Measurements from ENCODE around the gene NR2F1-AS1.

Gene NR2F1-AS1

DNA sequence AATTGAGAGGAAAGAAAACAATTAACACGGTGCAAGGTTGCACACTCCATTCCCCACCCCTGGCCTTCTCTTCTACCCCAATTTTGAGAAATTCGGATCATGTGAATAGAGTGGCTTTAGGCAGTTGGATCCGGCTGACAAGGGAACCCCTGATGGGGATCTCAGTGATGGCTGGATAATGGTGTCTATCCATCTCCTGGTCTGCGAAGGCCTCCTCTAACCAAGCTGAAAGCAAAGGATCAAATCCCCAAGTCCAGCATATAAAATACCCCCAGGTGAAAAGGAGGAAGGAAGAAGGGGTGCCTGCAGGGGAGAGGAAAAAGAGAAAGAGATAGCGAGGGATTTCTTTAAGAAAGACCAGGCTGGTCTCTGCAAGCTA is 18.0 kb upstream of the NR2F1-AS1 start:
- peaks cover 2% of the 10 kb centered on the region for H3K36me3 Mint-ChIP-seq

DNA sequence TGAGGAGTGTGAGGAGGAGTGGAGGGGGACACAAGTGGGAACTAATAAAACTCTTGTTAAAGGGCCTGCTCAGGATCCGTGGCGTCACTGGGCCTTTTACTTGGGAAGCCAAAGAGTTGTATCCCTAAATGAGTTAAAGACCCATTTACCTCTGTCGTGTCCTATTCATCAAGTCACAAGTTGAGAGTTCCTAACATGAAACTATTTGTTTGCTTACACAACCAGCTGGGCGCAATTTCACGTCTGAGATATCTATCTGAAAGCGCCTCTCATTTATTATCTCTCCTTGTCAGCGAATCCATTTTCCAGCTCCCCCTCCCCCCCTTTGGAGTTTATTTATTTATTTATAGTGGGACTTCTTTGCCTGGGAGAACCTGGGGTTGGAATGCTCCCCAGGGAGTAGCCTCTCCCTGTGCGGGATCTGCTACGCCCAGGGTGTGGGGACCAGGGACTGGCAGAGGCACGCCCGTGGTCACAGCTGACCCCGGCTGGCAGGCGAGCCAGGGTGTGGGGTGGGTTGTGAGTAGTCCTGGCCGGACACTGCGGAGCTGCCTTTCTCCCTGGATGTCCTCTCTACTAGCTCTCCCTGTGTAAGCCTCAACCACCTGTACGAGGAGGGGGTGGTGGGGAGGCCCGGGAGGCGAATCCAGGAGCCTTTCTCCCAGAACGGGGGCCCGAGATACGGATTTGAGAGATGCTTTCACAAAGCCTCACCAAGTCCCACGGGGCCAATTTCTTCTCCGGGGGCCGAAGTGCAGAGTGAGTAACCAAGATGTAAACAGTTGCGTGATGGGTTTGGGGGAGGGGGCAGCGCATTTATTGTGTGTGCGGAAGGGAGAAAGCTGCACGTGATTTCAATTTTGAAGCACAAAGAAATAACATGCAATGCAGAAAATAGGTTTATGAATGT is 17.3 kb upstream of the NR2F1-AS1 start:
- Mint-ChIP-seq H3K27ac (no peak overlapping the region), H3K4me1 (no peaks in the 10 kb centered on the region), H3K9me3 (no peaks in the 10 kb centered on the region), H3K27me3 (peaks cover 23% of the 10 kb centered on the region), H3K36me3 (no peaks in the 10 kb centered on the region), H3K4me3 (no peak overlapping the region)
- ATAC-seq (ENCODE audit: low read depth) (no peak), DNase-seq (ENCODE audit: low spot score in 2 of 2) (no peak)

More for the DNA sequence above, 18.0 kb upstream of the NR2F1-AS1 start:
- no peak for DNase-seq (ENCODE audit: low spot score in 2 of 2)
- ATAC-seq (ENCODE audit: low read depth) = no peak
- Mint-ChIP-seq H3K4me1 (peaks cover 2% of the 10 kb centered on the region), H3K9me3 (peaks cover 2% of the 10 kb centered on the region), H3K27me3 (peaks cover 20% of the 10 kb centered on the region), H3K27ac (no peak overlapping the region), H3K4me3 (no peak overlapping the region)

DNA sequence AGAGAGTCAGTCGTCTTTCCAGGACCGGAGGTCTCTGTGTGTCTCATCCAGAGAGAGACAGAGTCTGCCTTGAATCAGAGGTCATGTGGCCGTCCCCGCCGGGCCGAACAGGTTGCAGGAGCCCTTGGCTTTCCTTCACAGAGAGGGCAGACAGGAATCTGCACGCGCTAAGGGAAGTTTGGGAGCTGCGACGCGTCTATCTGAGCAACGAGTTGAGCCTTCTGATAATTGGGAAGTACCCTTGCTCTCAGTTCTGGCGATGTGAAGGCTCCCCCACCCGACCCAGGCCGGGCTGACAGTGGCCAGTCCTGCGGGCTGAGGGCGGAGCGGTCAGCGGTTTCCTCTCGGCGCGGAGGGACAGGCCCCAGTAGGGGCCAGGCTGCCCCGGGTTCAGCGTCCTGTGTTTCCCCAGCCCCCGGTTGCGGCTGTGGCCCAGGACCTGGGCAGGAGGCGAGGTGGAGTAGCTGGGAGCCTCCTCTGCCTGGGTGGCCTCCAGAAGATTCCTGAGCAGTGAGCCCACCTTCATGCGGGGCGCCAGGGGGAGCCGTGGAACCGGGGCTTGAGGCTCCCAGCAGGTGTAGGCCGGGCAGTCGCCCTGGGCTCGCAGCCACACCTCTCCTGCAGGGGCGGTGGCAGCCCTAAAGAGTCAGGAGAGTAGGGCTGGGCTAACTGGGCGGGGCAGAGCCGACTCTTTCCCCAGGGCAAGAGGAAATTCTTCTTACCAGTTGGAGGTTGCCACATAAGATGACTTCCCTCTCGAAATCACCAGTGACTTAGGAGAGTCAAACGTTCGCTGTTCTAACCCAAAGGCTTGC is 15.9 kb upstream of the NR2F1-AS1 start:
- Mint-ChIP-seq H3K27ac (no peak overlapping the region), H3K27me3 (peaks cover 23% of the 10 kb centered on the region), H3K4me1 (no peaks in the 10 kb centered on the region), H3K9me3 (no peaks in the 10 kb centered on the region), H3K36me3 (no peaks in the 10 kb centered on the region), H3K4me3 (no peak overlapping the region)
- DNase-seq (ENCODE audit: low spot score in 2 of 2) = no peak
- no peak for ATAC-seq (ENCODE audit: low read depth)

DNA sequence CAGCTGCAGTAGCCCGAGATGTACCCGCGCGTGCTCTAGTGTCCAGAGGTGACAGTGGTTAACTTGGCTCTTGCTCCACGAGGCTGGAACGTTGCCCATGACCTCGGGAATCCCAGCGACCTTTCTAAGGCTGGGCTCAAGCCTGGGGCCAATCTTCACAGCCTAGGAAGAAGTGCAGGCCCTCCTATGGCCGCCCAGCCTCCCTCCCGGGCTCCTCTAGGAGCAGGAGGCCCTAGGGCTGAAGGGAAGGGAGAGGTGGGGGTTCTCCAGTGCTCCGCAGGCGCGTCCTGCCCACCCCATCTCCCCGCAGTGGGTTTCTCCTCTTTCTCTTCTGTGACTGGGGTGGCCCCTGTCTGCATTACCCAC is 15.3 kb upstream of the NR2F1-AS1 start:
- no peaks in the 10 kb centered on the region for H3K9me3 Mint-ChIP-seq

DNA sequence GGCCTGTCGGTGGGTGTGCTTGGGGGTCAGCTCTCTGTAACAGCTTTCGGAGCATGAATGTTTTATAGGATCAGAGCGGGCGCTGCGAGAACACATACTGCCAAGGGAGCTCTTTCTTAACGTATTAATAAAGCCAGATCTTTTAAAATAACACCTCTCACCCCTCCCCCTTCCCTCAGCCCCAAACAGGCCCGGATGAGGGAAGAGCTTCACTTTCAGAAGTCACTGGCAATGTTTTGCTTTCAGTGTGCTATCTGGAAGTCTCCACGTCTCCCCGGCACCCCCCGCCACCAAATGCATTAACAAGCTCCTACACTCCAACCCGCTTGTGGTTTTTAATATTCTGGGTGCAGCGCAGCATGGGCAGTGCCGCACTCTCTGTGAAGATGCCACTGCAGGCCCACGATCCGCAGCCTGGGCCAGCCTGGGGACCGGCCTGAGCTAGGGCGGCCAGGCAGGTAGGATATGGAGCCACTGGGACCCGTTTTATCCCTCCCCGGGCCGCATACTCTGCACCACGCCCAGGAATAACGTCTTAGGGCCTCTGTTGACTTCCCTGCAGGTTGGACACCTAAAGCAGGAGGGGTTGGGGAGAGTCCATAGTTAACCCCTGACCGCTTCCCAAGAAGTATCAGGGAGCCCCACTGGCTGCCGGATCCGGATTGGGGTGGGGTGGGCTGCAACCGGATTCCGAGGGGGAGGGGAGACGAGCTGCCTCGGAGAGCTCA is 14.6 kb upstream of the NR2F1-AS1 start:
- H3K27me3 Mint-ChIP-seq = peaks cover 20% of the 10 kb centered on the region
- no peak overlapping the region for H3K4me3 Mint-ChIP-seq
- no peaks in the 10 kb centered on the region for H3K9me3 Mint-ChIP-seq
- ATAC-seq (ENCODE audit: low read depth) = no peak
- H3K4me1 Mint-ChIP-seq = no peaks in the 10 kb centered on the region
- no peaks in the 10 kb centered on the region for H3K36me3 Mint-ChIP-seq
- H3K27ac Mint-ChIP-seq = no peak overlapping the region
- no peak for DNase-seq (ENCODE audit: low spot score in 2 of 2)

More for the DNA sequence above, 15.3 kb upstream of the NR2F1-AS1 start:
- Mint-ChIP-seq H3K27me3 (peaks cover 20% of the 10 kb centered on the region), H3K4me1 (no peaks in the 10 kb centered on the region), H3K4me3 (no peak overlapping the region), H3K36me3 (no peaks in the 10 kb centered on the region), H3K27ac (no peak overlapping the region)
- ATAC-seq (ENCODE audit: low read depth) = no peak
- no peak for DNase-seq (ENCODE audit: low spot score in 2 of 2)

DNA sequence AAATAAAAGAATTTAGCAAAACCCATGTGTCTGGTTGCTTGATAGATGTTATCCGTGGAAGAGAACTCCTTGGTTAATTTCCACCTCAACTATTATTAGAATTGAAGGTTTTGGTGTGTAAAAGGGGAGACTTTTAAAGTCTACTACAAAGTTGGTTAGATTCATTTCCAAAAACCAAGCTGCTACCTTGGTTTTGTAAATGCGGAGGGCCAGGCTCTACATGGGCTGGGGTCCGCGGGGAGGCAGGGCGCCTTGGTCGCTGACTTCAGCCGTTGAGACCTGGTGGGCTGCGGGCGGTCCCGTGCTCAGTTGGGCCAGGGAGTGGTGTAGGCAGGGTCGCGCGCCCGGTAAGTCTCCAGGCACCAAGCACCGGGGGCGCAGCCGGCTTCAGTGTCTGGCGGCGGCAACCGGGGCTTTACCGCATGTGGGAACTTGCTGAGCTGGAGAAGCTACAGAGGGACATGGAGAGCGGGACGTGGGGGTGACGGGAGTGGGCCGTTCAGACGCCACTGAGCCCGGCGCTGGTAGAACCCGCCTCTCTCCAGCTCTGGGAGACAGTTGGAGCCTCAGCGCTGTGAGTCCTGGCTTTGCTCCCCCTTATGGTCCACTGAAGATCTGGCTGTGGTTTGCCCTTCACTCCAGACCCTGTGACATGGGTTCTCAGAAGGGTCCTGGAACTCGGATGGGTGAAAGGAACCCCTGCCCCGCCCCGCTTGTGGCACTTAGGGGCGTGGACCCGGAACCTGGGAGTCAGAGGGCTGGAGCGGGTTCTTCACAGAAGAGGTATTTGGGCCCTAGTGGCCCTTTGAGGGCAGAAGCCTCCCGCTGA is 13.8 kb upstream of the NR2F1-AS1 start:
- no peaks in the 10 kb centered on the region for H3K4me1 Mint-ChIP-seq
- no peak for ATAC-seq (ENCODE audit: low read depth)
- peaks cover 20% of the 10 kb centered on the region for H3K27me3 Mint-ChIP-seq
- no peak overlapping the region for H3K4me3 Mint-ChIP-seq
- H3K9me3 Mint-ChIP-seq = no peaks in the 10 kb centered on the region
- H3K27ac Mint-ChIP-seq = no peak overlapping the region
- DNase-seq (ENCODE audit: low spot score in 2 of 2) = peak in 1 of 2 donors; percentile 9
- H3K36me3 Mint-ChIP-seq = no peaks in the 10 kb centered on the region

DNA sequence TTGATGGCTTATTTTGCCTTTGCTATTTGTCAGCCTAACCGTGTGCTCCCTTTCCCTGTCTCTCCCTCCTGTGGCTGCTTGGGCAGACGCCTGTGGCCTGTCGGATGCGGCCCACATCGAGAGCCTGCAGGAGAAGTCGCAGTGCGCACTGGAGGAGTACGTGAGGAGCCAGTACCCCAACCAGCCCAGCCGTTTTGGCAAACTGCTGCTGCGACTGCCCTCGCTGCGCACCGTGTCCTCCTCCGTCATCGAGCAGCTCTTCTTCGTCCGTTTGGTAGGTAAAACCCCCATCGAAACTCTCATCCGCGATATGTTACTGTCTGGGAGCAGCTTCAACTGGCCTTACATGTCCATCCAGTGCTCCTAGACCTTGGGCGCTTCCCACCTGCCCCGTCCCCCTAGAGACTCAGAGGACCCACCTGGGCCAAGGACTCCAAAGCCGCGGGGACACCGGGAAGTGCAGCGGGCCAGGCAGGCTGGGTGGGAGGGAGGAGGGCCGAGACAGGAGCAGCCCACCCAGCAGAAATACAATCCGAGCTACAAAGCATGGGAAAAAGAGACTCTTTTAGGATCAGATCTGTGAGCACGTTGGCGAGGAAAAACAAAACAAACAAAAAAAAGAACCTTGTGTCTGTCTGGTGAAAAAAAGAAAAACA is 12.6 kb upstream of the NR2F1-AS1 start:
- peaks cover 1% of the 10 kb centered on the region for H3K36me3 Mint-ChIP-seq

DNA sequence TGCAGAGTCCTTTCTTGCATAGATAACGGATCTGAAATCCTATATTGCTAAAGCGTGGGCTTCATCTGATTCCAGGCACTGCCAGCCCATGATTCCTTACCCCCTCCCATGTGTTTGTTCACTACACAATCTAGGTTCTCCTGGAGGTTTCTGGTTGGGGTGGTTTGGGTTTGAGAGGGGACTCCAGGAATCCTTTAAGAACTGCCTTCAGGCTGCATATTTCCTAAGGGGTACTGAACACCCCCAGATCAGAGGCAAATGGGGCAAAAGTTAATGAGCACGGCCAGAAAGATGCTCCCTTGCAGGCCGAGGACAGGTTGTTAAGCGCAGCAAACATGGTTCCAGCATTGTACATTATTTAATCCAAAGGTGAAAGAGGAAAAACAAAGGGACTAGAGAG is 11.9 kb upstream of the NR2F1-AS1 start:
- Mint-ChIP-seq H3K27ac (no peak overlapping the region), H3K27me3 (peaks cover 25% of the 10 kb centered on the region), H3K36me3 (peaks cover 1% of the 10 kb centered on the region), H3K9me3 (peaks cover 2% of the 10 kb centered on the region), H3K4me3 (no peak overlapping the region), H3K4me1 (peaks cover 4% of the 10 kb centered on the region)
- ATAC-seq (ENCODE audit: low read depth) (no peak), DNase-seq (ENCODE audit: low spot score in 2 of 2) (no peak)

More for the DNA sequence above, 12.6 kb upstream of the NR2F1-AS1 start:
- ATAC-seq (ENCODE audit: low read depth) = no peak
- Mint-ChIP-seq H3K9me3 (peaks cover 1% of the 10 kb centered on the region), H3K27me3 (peaks cover 23% of the 10 kb centered on the region), H3K4me3 (no peak overlapping the region), H3K27ac (no peak overlapping the region), H3K4me1 (peaks cover 3% of the 10 kb centered on the region)
- no peak for DNase-seq (ENCODE audit: low spot score in 2 of 2)

DNA sequence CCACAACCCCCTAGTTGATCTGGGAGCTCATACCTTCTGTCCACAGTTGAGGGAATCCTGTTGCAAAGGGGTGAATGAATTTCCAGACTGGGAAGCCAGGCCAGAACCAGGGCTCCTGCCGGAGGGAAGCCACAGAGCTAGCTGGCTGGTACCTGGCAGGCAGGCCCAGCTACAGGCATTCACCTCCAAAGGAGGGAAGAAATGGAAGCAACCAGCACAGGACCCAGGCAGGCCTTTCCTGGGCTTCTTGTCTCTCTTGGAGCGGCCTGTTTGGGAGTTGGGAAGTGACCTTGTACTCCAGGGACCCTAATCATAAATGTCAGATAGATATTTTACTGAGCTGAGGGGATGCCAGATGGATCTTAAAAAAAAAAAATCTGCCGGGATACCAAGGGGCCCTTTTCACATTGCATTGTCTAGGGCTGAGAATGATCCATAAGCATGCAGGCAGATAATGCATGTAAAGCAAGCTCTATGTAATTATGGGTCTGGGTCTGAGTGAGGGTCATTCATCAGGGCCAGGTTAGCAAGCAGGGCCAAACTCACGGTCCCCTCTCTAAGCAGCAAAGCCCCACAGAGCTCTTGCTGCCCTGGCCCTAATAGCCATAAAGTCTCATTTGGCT is 10.4 kb upstream of the NR2F1-AS1 start:
- Mint-ChIP-seq H3K4me1 (peaks cover 4% of the 10 kb centered on the region), H3K27ac (no peak overlapping the region), H3K9me3 (peaks cover 2% of the 10 kb centered on the region), H3K36me3 (peaks cover 1% of the 10 kb centered on the region), H3K4me3 (no peak overlapping the region), H3K27me3 (peaks cover 23% of the 10 kb centered on the region)
- DNase-seq (ENCODE audit: low spot score in 2 of 2) (no peak), ATAC-seq (ENCODE audit: low read depth) (no peak)

DNA sequence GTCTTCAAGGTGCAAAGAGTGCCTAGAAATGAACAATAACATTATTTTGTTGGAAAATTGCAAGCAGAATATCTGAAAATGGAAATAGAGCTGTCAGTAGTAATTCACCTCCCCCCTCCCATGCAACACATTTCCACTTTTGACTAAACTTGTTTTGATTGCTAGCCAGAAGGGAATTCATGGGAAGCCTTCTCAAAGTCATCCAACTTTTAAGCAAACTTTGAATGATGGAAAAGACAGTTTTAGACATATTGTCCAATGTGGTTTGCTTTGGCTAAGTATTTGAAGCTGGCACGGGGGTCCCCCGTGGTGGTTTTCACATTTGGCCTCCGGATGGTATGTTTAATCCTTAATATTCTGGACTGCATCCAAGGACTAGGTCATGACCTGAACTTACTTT is 9.5 kb upstream of the NR2F1-AS1 start:
- no peak overlapping the region for H3K27ac Mint-ChIP-seq
- H3K9me3 Mint-ChIP-seq = peaks cover 2% of the 10 kb centered on the region
- ATAC-seq (ENCODE audit: low read depth) = no peak
- DNase-seq (ENCODE audit: low spot score in 2 of 2) = no peak
- H3K4me3 Mint-ChIP-seq = no peak overlapping the region
- peaks cover 6% of the 10 kb centered on the region for H3K4me1 Mint-ChIP-seq
- H3K27me3 Mint-ChIP-seq = peaks cover 29% of the 10 kb centered on the region
- peaks cover 1% of the 10 kb centered on the region for H3K36me3 Mint-ChIP-seq

DNA sequence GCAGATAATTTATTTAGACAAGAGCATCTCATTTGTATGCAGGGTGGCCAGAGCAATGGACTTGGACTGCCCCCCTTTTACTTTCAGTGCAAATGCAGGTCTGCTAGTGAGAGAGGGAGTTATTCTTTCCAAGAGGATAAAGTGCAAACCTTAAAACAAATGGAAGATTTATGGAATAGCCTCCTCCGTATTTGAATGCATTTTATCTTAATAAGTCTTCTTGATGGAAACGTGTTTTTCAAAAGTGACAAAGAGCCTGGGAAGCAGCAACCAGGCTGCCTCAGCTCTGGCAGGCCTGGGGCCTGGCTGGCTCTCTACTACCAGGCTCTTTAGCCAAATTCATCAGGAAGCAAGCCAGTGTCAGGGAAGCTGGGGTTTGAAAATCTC is 8.8 kb upstream of the NR2F1-AS1 start:
- H3K4me3 Mint-ChIP-seq = no peak overlapping the region

DNA sequence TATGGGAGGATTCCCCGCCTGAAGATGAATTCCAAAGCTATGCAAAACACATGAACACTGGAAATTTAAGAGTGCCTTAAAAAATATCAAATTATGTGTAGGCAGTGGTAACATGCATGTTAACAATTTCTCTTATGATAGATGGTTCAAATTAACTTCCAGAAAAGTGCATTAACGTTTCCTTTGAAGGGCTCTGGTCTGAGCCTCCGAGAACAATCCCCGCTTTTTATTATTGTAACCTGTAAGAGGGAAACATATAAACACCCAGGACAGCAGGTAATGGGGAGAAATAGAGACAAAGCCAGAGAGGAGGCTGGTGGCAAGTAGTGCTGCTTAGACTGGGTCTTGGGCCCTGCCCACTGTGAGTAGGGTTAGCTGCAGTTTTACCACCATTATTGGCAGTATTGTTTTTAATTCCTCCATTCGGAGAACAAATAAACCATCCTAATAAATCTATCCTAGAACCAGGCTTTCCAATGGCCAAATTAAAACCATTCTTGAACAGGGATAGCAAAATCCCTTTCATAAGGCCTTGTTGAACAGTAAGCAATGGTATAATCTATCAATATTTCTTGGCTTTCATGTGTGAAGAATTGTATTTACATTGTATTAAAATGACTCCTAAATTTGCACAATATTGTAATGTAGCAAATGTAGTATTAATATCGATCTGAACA is 8.3 kb upstream of the NR2F1-AS1 start:
- H3K36me3 Mint-ChIP-seq = peaks cover 1% of the 10 kb centered on the region
- ATAC-seq (ENCODE audit: low read depth) = no peak
- no peak for DNase-seq (ENCODE audit: low spot score in 2 of 2)
- peak overlapping the region; percentile 58 for H3K27ac Mint-ChIP-seq
- H3K4me1 Mint-ChIP-seq = peaks cover 6% of the 10 kb centered on the region
- H3K27me3 Mint-ChIP-seq = peaks cover 26% of the 10 kb centered on the region
- H3K9me3 Mint-ChIP-seq = peaks cover 2% of the 10 kb centered on the region
- H3K4me3 Mint-ChIP-seq = no peak overlapping the region

More for the DNA sequence above, 8.8 kb upstream of the NR2F1-AS1 start:
- no peak for ATAC-seq (ENCODE audit: low read depth)
- H3K36me3 Mint-ChIP-seq = peaks cover 1% of the 10 kb centered on the region
- H3K4me1 Mint-ChIP-seq = peaks cover 6% of the 10 kb centered on the region
- H3K9me3 Mint-ChIP-seq = peaks cover 2% of the 10 kb centered on the region
- H3K27me3 Mint-ChIP-seq = peaks cover 29% of the 10 kb centered on the region
- no peak overlapping the region for H3K27ac Mint-ChIP-seq
- no peak for DNase-seq (ENCODE audit: low spot score in 2 of 2)

Measured in memory B cell (primary cell).